SK-N-SH (cell line): Measurements from ENCODE around the gene APOBEC3H.

ENCODE experiments used
- EZH2phosphoT487 ChIP-seq: fragments of 200-600 bp; sonication (generic); IDR thresholded peaks from 2 replicates; pipeline ENCODE4 v1.6.1; 2017; ENCODE audit warnings: low read depth, mixed run types, mild to moderate bottlenecking, antibody characterized with exemption, moderate library complexity, borderline replicate concordance
- JUND ChIP-seq: IDR thresholded peaks from 2 replicates; pipeline ENCODE4 v1.4.0; 2012
- NFIC ChIP-seq: IDR thresholded peaks from 2 replicates; pipeline ENCODE4 v1.4.0; 2012; ENCODE audit warnings: borderline replicate concordance
- RAD21 ChIP-seq: IDR thresholded peaks from 2 replicates; pipeline ENCODE4 v1.6.1; 2012; ENCODE audit warnings: mild to moderate bottlenecking, low read length
- RXRA ChIP-seq: IDR thresholded peaks from 2 replicates; pipeline ENCODE4 v1.4.0; 2012; ENCODE audit warnings: low read depth, mild to moderate bottlenecking, borderline replicate concordance
- TAF1 ChIP-seq: IDR thresholded peaks from 2 replicates; pipeline ENCODE4 v1.6.1; 2012; ENCODE audit warnings: low read depth, mild to moderate bottlenecking, low read length, moderate library complexity, borderline replicate concordance
- YY1 ChIP-seq: IDR thresholded peaks from 2 replicates; pipeline ENCODE4 v1.4.0; 2012; ENCODE audit warnings: low read depth, mild to moderate bottlenecking
- TF ChIP-seq, protein P1 (sequence below): fragments of 200-600 bp; sonication (generic); IDR thresholded peaks from 2 replicates; pipeline ENCODE4 v1.6.1; 2017; ENCODE audit warnings: antibody characterized with exemption, mild to moderate bottlenecking, moderate library complexity
- TF ChIP-seq, protein P2 (sequence below): IDR thresholded peaks from 2 replicates; pipeline ENCODE4 v1.4.0; 2012; ENCODE audit warnings: low read depth
- TF ChIP-seq, protein P3 (sequence below): IDR thresholded peaks from 2 replicates; pipeline ENCODE4 v1.6.1; 2012; ENCODE audit warnings: mild to moderate bottlenecking, low read depth, low read length, moderate library complexity

DNA sequence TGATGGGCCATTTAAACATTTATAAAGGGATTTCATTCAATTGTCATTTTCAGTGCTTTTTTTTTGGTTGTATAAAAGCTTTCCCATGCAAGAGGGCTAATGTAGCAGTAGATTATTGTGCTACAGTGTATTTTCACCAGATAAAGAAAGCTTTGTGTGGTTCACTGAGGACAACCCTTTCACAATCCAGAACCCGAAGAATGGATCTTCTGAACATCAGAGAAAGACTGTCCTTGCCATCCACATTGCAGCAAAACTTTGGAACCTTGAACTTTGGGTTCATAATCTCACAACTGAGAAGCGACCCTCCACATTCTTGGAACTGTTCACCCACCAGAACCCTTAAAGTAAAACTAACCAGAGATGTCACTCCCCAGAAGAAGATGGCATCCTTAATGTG is 9.3 kb downstream of the APOBEC3H start:
- TF ChIP-seq RAD21 (no peak), TAF1 (no peak), JUND (no peak), RXRA (no peak), EZH2phosphoT487 (no peak), NFIC (no peak), YY1 (no peak)
- TF ChIP-seq, protein P1, sequence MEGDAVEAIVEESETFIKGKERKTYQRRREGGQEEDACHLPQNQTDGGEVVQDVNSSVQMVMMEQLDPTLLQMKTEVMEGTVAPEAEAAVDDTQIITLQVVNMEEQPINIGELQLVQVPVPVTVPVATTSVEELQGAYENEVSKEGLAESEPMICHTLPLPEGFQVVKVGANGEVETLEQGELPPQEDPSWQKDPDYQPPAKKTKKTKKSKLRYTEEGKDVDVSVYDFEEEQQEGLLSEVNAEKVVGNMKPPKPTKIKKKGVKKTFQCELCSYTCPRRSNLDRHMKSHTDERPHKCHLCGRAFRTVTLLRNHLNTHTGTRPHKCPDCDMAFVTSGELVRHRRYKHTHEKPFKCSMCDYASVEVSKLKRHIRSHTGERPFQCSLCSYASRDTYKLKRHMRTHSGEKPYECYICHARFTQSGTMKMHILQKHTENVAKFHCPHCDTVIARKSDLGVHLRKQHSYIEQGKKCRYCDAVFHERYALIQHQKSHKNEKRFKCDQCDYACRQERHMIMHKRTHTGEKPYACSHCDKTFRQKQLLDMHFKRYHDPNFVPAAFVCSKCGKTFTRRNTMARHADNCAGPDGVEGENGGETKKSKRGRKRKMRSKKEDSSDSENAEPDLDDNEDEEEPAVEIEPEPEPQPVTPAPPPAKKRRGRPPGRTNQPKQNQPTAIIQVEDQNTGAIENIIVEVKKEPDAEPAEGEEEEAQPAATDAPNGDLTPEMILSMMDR: no peak
- TF ChIP-seq, protein P2, sequence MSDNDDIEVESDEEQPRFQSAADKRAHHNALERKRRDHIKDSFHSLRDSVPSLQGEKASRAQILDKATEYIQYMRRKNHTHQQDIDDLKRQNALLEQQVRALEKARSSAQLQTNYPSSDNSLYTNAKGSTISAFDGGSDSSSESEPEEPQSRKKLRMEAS: no peak
- TF ChIP-seq, protein P3, sequence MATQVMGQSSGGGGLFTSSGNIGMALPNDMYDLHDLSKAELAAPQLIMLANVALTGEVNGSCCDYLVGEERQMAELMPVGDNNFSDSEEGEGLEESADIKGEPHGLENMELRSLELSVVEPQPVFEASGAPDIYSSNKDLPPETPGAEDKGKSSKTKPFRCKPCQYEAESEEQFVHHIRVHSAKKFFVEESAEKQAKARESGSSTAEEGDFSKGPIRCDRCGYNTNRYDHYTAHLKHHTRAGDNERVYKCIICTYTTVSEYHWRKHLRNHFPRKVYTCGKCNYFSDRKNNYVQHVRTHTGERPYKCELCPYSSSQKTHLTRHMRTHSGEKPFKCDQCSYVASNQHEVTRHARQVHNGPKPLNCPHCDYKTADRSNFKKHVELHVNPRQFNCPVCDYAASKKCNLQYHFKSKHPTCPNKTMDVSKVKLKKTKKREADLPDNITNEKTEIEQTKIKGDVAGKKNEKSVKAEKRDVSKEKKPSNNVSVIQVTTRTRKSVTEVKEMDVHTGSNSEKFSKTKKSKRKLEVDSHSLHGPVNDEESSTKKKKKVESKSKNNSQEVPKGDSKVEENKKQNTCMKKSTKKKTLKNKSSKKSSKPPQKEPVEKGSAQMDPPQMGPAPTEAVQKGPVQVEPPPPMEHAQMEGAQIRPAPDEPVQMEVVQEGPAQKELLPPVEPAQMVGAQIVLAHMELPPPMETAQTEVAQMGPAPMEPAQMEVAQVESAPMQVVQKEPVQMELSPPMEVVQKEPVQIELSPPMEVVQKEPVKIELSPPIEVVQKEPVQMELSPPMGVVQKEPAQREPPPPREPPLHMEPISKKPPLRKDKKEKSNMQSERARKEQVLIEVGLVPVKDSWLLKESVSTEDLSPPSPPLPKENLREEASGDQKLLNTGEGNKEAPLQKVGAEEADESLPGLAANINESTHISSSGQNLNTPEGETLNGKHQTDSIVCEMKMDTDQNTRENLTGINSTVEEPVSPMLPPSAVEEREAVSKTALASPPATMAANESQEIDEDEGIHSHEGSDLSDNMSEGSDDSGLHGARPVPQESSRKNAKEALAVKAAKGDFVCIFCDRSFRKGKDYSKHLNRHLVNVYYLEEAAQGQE: no peak
